ENCODE data around the gene ZFP91.
A peak's percentile ranks its signal among the peaks of the same experiment; 100 is the strongest.

GRCh38 chr11:58577555-58578135 lies 1.2 kb upstream of the ZFP91 start:
- TF ChIP-seq POLR2A (IDR thresholded peaks at IDR 0.05): peak; percentile 94
- no peak for TF ChIP-seq CTCF (IDR thresholded peaks at IDR 0.05)
- peak; percentile 60 to 95 (median 94) for TF ChIP-seq POLR2AphosphoS5 (IDR thresholded peaks at IDR 0.05)
- TF ChIP-seq EP300 (IDR thresholded peaks at IDR 0.05; ENCODE audit: low read depth): no peak

Measured in transverse colon (tissue), 4 donors.